GM21825 (cell line): ENCODE results near the gene POC1B.

Source experiments
- ATAC-seq: cut with Tn5 transposase; IDR thresholded peaks from one replicate; pipeline ENCODE4 v1.9.1; 2021; ENCODE audit warnings: mild to moderate bottlenecking, moderate library complexity; ENCODE audit not compliant: unreplicated experiment

The POC1B gene

DNA sequence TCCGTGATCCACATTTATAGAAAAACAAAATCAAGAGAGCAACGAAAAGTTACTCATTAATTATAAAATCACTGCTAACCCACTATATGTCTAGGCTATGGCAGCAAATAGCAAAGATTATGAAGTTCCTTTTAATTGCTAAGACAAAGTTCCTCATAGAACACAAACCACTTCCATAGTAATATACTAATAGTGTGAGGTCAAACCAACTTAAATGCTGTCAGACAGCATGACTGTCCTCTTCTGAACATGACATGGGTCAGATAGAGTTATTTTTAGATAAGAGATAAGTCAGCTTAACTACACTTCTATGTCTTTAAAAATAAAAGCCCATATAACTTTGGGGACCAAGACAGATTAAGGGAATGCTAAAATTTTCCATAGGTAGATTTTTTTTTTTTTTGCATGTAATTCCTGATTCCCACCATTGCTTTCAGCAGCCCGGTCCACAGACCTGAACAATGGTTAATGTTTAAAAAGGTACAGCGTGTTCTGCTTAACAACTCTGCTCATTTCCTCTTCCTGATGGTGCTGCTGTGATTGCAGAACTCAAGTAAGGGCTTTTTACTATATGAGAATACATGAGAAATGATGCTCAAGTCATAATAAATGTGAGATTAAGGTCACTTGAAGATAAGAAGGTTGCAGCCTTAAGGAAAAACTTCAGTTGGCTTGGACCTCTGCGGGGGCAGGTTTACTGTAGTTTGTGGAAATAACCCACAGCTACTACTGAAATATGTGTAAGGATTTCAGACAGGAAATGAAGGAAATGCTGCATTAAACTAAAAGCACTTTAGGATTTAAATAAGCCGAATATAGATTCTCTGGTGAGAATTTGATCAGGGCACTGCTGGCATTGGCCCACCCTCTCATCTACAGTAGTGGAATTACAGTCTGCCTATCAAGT, 135.8 kb downstream of the POC1B start:
- peak; percentile 75 for ATAC-seq

DNA sequence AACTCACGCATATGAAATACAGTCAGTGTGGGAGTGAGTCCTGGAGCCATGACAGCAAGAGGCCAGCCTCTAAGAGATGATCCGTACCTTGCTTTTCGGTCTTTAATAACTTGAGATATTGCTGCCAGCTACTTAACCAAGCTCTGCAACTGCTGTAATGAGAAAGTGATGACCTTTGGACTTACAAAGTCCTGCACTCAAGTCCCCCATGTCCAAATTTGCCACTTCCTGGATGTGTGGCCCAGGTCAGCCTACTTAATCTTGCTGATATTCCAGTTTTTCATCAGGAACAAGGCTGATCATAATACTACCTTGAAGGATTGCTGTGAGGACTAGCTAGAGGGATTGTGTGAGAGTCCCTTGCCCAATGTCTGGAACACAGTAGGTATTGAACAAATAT, 139.7 kb downstream of the POC1B start:
- no peak for ATAC-seq

DNA sequence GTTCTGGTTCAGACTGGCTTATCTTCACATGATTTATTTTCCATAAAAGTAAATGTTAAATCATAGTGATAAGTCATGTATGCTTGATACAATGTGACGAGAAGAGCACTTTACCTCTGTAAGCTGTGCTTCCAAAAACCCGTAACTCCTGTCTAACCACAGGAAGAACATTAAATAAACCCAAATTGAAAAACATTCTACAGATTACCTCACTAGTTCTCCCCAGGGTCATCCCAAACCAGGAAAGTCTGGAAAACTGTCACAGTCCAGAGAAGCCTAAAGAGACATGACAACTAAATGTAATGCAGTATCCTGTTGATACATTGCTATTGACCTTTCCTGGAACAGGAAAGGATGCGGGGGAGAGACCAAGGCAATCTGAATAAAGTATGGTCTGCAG, 141.0 kb downstream of the POC1B start:
- ATAC-seq = no peak

DNA sequence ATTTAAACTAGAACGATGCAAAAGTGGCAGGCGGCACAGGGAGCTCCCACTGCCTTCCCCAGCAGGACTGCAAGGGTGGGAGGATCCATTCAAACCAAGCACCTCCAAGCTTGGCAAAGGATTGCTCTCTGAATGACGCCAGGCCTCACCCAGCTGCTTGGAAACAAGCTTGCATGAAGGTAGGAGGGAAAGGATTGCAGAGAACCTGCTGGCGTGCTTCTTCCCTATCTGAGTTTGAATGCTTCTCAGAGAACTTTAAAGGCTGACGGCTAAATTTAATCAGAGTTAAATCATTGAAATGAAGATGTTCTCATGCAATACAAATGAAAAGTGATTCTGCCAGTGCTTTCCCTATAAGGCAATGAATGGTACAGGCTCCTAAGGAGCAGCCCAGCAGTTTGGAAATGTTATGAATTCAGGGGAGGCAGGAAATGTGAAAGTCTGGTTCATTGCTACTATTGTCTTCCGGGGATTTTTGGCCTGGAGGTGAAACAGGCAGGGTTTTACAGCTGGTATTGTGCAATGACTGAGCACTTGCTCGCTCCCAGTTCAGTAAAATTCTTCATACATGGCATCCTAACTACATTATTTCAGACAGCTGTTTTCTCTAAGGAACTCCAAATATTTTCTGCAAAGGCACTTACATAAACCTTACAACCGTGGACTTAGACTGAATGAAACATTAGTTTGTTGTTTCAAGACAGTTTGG, 141.6 kb downstream of the POC1B start:
- no peak for ATAC-seq

DNA sequence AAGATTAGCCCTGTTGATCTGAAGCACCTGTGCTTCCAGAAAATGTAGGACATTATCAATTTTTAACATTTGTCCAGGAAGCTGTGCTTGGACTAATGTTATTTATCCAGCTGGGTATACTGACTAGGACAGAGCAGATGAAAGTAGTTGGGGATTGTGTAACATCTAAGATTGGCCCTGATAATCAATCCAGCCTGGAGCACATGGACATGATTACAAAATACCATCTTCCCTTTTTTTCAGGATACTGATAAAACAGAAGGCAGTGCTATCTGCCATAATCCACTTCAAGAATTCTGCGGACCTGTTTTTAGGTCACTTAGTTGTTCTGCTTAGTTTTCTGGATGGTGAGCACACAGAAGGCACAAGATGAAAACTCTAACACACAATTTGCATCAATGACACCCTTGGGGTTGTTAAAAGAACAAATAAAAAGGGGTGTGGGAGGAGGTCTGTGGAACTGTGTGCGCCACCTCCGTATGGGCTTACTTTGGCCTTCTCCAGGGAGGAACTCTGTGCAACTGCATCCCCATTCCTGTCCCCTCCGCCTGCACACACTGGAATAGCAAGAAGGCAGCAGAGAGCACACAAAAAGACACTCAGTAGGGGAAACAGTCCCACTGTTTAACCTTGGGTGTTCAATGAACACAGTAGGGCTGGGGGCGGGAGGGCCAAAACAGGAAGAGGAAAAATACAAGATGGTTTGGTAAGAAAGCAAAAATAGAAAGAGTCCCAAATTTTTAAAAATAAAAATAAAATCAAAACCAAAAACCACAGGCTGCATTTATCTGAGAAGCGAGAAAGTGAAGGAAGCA, 142.4 kb downstream of the POC1B start:
- no peak for ATAC-seq

DNA sequence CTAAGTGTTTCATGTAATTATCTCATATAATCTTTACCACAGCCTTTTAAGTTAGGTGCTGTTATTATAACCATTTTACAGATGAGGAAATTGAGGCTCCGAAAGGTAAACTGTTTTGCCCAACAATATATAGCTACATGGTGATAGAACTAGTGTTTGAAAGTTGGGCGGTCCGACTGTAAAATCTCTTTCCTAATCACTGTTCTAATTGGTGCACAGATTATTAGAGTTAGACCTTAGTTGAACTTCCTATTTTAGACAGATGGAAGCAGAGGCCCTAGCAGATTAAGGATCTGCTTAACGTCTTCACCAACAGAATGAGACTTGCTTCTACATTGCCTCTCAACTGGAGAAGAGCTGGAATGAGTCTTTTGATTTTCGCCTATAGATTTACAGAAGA, 143.5 kb downstream of the POC1B start:
- no peak for ATAC-seq

DNA sequence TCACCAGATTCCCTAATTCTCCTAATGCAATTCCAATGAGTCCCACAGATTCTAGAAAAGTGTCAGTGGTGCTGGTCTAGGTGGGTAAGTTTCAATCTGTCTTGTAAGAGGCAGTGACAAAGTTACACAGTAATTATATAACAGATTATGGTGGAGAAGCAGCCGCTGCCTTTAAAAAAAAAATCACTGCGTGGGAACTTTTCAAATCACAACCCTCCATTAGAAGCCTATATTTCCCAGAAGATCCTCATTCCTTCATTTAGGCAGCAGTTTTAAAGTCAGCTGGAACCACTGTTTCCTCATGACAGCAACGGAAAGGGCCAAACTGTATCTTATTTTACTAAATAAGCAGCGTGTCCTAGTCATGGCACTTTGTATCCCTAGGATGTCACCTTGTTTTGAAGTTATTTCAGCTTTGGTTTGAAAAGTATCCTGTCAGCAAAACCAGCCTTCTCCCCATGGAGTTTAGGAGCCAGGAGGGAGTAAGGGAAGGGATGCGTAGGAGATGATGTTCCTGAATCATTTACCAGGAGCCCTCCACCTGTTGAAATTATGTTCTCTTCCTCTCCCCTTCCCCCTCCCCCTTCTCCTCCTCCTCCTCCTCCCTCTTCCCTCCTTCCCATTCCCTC, 145.9 kb downstream of the POC1B start:
- ATAC-seq = no peak

DNA sequence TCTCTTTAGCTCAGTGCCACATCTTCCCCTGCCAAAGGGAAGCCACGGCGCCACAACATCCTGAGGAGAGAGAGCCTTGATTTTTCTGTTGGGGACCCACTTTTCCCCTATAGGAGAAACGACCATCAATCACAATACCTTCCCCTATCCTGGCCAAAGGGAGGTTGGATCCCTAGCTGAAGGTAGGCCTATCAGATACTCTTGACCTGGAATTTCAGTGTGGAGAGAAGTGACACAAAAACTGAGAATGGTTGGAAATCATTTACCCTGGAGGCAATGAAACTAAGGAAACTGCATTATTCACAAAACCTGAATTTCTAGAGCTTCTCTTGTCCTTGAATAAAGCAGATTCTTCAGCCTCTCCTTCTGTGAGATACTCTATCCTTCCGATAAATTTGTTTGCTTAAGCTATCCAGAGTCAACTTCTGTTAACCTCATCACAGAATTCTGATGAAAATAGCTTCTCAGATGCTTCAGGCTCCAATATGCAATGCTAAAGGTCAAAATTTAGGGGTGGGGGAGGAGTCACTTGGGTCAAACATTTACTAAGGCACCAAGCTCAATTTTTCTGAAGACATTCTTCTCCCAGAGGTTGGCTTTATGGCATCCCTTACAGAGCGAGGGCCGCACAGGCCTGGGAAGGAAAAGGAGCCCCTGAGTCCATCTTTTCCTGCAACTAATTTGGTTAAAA, 146.6 kb downstream of the POC1B start:
- ATAC-seq = no peak

DNA sequence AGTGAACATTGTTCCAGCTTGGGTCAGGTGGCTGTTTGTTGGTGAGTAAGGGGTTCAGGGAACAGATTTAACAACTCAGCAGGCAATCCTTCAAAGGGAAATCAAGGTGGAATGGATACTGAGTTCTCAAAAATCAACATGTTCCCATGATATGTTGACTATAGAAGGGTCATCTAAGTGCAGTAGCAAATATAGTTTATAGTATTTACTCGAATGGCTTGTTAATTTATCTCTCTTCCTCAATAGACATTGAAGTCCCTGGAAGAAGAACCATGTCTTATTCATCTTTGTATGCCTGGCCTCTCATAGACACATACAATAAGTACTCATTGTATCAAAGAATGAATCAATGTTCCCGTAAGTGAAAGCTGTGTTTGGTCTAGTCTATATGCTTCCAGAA, 149.0 kb downstream of the POC1B start:
- ATAC-seq = no peak

DNA sequence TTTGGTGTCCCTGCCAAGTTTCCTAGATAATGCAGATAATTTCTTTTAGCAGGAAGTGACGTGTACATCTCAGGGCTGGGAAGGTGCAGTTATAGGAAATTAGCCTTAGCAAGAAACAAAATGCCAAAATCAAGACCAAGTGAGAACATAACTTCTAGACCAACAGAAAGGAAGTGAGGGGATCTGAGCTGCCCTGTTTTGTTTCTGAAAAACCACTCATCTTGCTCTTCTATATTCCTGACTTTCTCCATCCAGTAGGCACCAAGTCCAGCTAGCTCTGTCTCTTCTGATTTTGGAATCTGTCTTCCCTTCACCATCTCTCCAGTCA, 149.7 kb downstream of the POC1B start:
- no peak for ATAC-seq

DNA sequence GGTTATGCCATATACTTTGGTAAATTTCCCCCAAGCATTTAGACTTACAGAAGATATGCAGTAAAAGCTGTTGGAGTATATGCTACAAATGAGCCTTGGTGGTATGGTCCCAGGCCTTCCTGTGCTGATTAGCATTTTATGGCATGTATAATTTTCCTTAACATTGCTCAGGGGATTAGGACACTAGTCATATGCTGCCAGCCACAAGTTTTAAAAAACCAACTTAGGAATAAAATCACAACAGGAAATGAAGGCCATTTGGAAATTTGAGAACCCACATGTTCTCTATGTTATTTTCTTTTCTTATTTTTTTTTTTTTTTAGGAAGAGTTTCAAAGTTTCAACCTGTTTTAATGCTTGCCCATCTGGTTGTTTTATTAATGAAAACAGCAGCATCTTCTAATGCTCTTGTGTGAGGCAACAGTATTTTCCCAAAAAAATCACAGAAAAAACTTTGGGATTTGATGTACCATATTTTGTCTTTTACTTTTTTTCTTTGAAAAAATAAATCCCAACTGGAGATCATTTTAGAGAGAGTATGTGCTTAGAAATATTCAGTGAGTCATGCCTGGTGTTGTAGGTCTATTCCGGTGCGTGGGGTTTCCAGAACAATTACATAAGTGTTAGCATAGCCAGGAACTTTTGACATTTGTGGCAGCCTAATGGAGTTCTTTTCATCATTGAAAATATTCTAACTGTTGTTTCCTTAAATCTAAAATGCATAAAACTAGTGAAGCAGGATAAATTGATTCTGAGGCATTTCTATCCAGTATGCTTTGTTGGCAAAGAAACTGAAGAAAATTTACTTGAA, 151.9 kb downstream of the POC1B start:
- ATAC-seq = no peak

DNA sequence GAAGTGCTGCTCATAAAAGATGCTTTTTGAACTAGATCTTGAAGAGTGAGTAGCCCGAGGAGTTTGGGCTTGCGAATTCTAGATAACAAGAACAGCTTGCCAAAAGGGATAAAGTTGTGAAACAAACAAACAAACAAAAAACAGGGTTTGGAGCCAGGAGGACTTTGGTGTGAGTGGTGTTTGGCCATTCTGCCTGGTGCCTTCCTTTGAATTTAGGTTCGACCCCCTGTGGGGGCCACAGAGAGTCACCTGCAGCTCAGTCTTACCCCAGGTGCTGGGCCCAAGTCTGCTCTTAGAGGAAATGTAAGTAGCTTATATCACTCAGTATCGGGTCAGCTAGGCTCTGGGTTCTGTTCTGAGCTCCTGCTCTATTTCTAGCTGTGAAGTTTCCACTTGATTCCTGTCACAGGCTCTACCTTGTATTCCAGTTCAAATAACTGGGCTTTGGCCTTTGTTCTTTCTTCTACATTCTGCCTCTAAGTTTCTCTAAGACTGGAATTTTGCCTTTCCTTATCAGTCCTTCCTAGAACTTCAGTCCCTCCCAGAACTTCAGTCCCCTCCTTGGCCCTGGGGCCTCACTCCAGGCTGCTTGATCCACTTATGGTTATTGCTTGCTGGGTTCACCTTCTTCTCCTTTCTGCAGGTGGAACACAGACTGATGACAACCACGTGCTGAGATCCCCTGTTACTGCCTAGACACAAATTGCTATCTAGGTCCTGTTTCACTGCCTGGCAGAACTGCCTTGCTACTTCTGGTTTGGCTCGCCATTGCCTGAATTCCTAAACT, 153.1 kb downstream of the POC1B start:
- no peak for ATAC-seq

DNA sequence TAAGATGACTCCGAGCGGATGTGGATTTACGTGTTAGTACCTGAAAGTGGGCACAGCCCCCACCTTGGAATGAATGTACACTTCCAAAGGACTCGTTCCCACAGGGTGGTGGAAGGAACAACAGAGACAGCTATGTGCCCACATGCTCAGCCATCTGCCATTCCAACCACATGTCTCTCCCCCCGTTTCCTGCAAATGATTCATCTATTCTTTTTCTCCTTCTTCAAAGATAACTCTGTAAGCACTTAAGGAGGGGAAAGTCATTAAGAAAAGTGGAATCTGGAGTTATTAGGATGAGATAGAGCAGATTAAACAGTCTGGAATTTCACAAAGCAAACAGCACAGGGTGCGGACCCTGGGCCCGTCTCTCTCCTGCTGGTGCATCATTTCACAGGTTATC, 155.0 kb downstream of the POC1B start:
- ATAC-seq = no peak

DNA sequence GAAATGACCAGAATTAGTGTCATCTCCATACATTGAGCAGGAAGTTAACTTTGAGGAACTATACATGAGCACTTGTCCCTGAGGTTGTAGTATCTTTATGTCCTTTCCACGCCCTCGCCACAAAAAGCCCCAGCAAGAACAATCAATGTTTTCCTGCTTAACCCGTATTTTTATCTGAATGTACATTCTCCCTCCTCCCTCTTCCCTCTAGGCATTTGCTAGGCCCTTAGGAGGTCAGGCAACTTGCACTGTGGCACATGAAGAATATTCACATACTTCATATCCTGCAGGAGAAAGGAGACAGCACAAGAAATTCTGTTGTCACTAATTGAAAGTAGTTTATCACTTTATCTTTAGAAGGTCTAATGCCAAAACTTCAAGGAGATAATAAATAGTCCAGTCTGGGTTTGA, 155.4 kb downstream of the POC1B start:
- ATAC-seq = no peak
